Osteocyte (in vitro differentiated cells): ENCODE measurements around the gene KRTAP4-9. TPM values are rescaled to one million over a fixed set of nuclear protein-coding genes. Genes with fewer than 3 reads are reported as not detected.
A peak's percentile ranks its signal among the peaks of the same experiment; 100 is the strongest.
"Not testable (repeated sequence)": the region's sequence is repeated elsewhere in the genome, so short reads cannot be mapped to it uniquely, and the experiment has no call there.

Source experiments
- DNase-seq: peaks from one replicate; pipeline ENCODE4 v3.0.0; 2021; ENCODE audit warnings: mixed read lengths; ENCODE audit not compliant: unreplicated experiment; ENCODE audit errors: extremely low spot score
- H3K27ac Mint-ChIP-seq: one replicate; pipeline ENCODE4 v1.8.0; 2021; ENCODE audit warnings: mild to moderate bottlenecking, mixed read lengths; ENCODE audit not compliant: unreplicated experiment
- H3K27me3 Mint-ChIP-seq: one replicate; pipeline ENCODE4 v1.8.0; 2021; ENCODE audit warnings: mixed read lengths; ENCODE audit not compliant: unreplicated experiment
- H3K36me3 Mint-ChIP-seq: one replicate; pipeline ENCODE4 v1.8.0; 2021; ENCODE audit warnings: mixed read lengths; ENCODE audit not compliant: unreplicated experiment
- H3K4me1 Mint-ChIP-seq: one replicate; pipeline ENCODE4 v1.8.0; 2021; ENCODE audit warnings: mixed read lengths; ENCODE audit not compliant: unreplicated experiment
- H3K4me3 Mint-ChIP-seq: one replicate; pipeline ENCODE4 v1.8.0; 2021; ENCODE audit warnings: mild to moderate bottlenecking, moderate library complexity, mixed read lengths; ENCODE audit not compliant: unreplicated experiment
- H3K9me3 Mint-ChIP-seq: one replicate; pipeline ENCODE4 v1.8.0; 2021; ENCODE audit warnings: mixed read lengths; ENCODE audit not compliant: unreplicated experiment
- CTCF ChIP-seq: fragments of 200-600 bp; sonication (generic); IDR thresholded peaks from 2 replicates; pipeline ENCODE4 v1.5.0; 2021; ENCODE audit warnings: antibody characterized with exemption, mild to moderate bottlenecking, moderate library complexity
- total RNA-seq: library from RNA; stranded (reverse); gene quantifications from 2 replicates; pipeline ENCODE4 v1.2.1, GENCODE V29; 2021

Gene KRTAP4-9
- total RNA-seq, 1 donor from 2014 or later, result not detected

GRCh38 chr17:41063449-41063848 is 41.7 kb upstream of the KRTAP4-9 start:
- no peak for TF ChIP-seq CTCF
- Mint-ChIP-seq H3K27me3 (no peaks in the 10 kb centered on the region), H3K4me3 (no peak overlapping the region), H3K4me1 (peaks cover 54% of the 10 kb centered on the region), H3K36me3 (no peaks in the 10 kb centered on the region), H3K9me3 (no peaks in the 10 kb centered on the region), H3K27ac (peak overlapping the region; percentile 90)
- DNase-seq, result no peak

- H3K27ac Mint-ChIP-seq, result no peak overlapping the region
- TF ChIP-seq CTCF, result no peak
- no peaks in the 10 kb centered on the region for H3K36me3 Mint-ChIP-seq
- peaks cover 48% of the 10 kb centered on the region for H3K4me1 Mint-ChIP-seq
- H3K4me3 Mint-ChIP-seq, result no peak overlapping the region
- no peak for DNase-seq
- no peaks in the 10 kb centered on the region for H3K9me3 Mint-ChIP-seq
- no peaks in the 10 kb centered on the region for H3K27me3 Mint-ChIP-seq
These were observed 40.9 kb upstream of the KRTAP4-9 start for GRCh38 chr17:41064301-41064700.

- H3K27ac Mint-ChIP-seq, H3K36me3 Mint-ChIP-seq, H3K27me3 Mint-ChIP-seq, H3K9me3 Mint-ChIP-seq, H3K4me3 Mint-ChIP-seq, DNase-seq: not testable (repeated sequence)
- peaks cover 42% of the 10 kb centered on the region for H3K4me1 Mint-ChIP-seq
These were observed 40.0 kb upstream of the KRTAP4-9 start for GRCh38 chr17:41065016-41065689.

GRCh38 chr17:41065829-41066624 is 39.2 kb upstream of the KRTAP4-9 start, which contains the start of gene KRTAP2-4:
Gene KRTAP2-4, minus strand, starts transcription at chr17:41065879. Its CDS starts 34 bp downstream, at chr17:41065845.
- Mint-ChIP-seq H3K9me3 (no peaks in the 10 kb centered on the region), H3K4me3 (no peak within 1 kb of the TSS), H3K4me1 (peaks cover 34% of the 10 kb centered on the region), H3K36me3 (no peaks in the 10 kb centered on the region), H3K27ac (no peak within 1 kb of the TSS), H3K27me3 (no peaks in the 10 kb centered on the region)
- DNase-seq, result no peak
- TF ChIP-seq CTCF, result no peak

- no peak for DNase-seq
- TF ChIP-seq CTCF, result no peak
- Mint-ChIP-seq H3K4me1 (peaks cover 21% of the 10 kb centered on the region), H3K4me3 (no peak overlapping the region), H3K9me3 (no peaks in the 10 kb centered on the region), H3K27ac (no peak overlapping the region), H3K36me3 (no peaks in the 10 kb centered on the region), H3K27me3 (no peaks in the 10 kb centered on the region)
These were observed 37.9 kb upstream of the KRTAP4-9 start for GRCh38 chr17:41067281-41067680.
